PC-9 (cell line): ENCODE results near the gene OSBPL8.

ENCODE experiments used
- EZH2 ChIP-seq: fragments of 200-600 bp; sonication (generic); IDR thresholded peaks from 2 replicates; pipeline ENCODE4 v1.8.0; 2017; ENCODE audit warnings: antibody characterized with exemption, low read depth
- TF ChIP-seq, protein P1 (sequence below): fragments of 200-600 bp; sonication (generic); conservative IDR thresholded peaks from 2 replicates; pipeline ENCODE4 v1.6.1; 2017; ENCODE audit warnings: mixed run types, antibody characterized with exemption, mild to moderate bottlenecking, moderate library complexity

DNA sequence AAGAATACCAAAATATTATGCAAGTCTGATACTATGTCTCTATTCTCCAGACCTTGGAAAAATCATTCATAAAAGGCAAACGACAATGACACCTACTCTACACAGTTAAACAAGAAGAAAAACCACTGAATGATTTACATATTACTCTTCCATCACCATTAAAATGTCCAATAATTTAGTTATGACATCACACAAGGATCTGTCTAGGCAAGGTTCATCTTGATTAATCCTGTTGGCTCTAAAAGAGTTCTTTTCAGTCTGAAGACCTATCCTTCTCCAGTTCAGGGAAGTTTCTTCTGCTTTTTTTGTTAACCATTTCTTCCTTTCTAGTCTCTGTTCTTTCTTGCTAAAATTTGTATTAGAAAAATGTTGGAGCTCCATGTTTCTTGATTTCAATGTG, 64.0 kb downstream of the OSBPL8 start:
- TF ChIP-seq, protein P1, sequence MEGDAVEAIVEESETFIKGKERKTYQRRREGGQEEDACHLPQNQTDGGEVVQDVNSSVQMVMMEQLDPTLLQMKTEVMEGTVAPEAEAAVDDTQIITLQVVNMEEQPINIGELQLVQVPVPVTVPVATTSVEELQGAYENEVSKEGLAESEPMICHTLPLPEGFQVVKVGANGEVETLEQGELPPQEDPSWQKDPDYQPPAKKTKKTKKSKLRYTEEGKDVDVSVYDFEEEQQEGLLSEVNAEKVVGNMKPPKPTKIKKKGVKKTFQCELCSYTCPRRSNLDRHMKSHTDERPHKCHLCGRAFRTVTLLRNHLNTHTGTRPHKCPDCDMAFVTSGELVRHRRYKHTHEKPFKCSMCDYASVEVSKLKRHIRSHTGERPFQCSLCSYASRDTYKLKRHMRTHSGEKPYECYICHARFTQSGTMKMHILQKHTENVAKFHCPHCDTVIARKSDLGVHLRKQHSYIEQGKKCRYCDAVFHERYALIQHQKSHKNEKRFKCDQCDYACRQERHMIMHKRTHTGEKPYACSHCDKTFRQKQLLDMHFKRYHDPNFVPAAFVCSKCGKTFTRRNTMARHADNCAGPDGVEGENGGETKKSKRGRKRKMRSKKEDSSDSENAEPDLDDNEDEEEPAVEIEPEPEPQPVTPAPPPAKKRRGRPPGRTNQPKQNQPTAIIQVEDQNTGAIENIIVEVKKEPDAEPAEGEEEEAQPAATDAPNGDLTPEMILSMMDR: no peak
- no peak for TF ChIP-seq EZH2
